GM18907 (cell line): Measurements from ENCODE around the gene IL19.
"Not testable (repeated sequence)": the region's sequence is repeated elsewhere in the genome, so short reads cannot be mapped to it uniquely, and the experiment has no call there.

ENCODE experiments used
- ATAC-seq: cut with Tn5 transposase; IDR thresholded peaks from one replicate; pipeline ENCODE4 v1.9.1; 2021; ENCODE audit warnings: mild to moderate bottlenecking, moderate library complexity; ENCODE audit not compliant: unreplicated experiment

Gene IL19

GRCh38 chr1:206772243-206772937 lies 1.8 kb downstream of the IL19 start, which contains the start of gene IL10:
Gene IL10 (minus strand): TSS chr1:206772494. CDS start chr1:206772435, 59 bp downstream.
- no peak for ATAC-seq

- ATAC-seq: no peak
Observed at GRCh38 chr1:206774093-206774492, 3.5 kb downstream of the IL19 start.

GRCh38 chr1:206776229-206776628 lies 5.7 kb downstream of the IL19 start:
- ATAC-seq: no peak

- no peak for ATAC-seq
Observed at GRCh38 chr1:206778031-206778430, 7.5 kb downstream of the IL19 start.

GRCh38 chr1:206778911-206779310 lies 8.3 kb downstream of the IL19 start:
- not testable (repeated sequence) for ATAC-seq

- no peak for ATAC-seq
Observed at GRCh38 chr1:206779638-206780037, 9.1 kb downstream of the IL19 start.

GRCh38 chr1:206782448-206782847 lies 11.9 kb downstream of the IL19 start:
- ATAC-seq: peak; percentile 52

- ATAC-seq: no peak
Observed at GRCh38 chr1:206783506-206783905, 12.9 kb downstream of the IL19 start.

- ATAC-seq: peak; percentile 63
Observed at GRCh38 chr1:206784471-206784903, 13.9 kb downstream of the IL19 start.

- ATAC-seq: no peak
Observed at GRCh38 chr1:206785182-206785765, 14.7 kb downstream of the IL19 start.

- ATAC-seq: no peak
Observed at GRCh38 chr1:206786212-206786886, 15.8 kb downstream of the IL19 start.

GRCh38 chr1:206787891-206788290 lies 17.3 kb downstream of the IL19 start:
- ATAC-seq: no peak

GRCh38 chr1:206788487-206789050 lies 18.0 kb downstream of the IL19 start:
- ATAC-seq: no peak

- peak; percentile 37 for ATAC-seq
Observed at GRCh38 chr1:206790502-206791250, 20.1 kb downstream of the IL19 start.

GRCh38 chr1:206792939-206793607 lies 22.5 kb downstream of the IL19 start:
- ATAC-seq: peak; percentile 64

GRCh38 chr1:206793620-206794019 lies 23.0 kb downstream of the IL19 start:
- no peak for ATAC-seq

- ATAC-seq: no peak
Observed at GRCh38 chr1:206794294-206794908, 23.8 kb downstream of the IL19 start.

- no peak for ATAC-seq
Observed at GRCh38 chr1:206796116-206796515, 25.5 kb downstream of the IL19 start.

GRCh38 chr1:206796981-206797402 lies 26.4 kb downstream of the IL19 start:
- no peak for ATAC-seq
